GM18519 (cell line): ENCODE results near the gene GDF7.

Experiments
- ATAC-seq: cut with Tn5 transposase; IDR thresholded peaks from one replicate; pipeline ENCODE4 v1.9.1; 2021; ENCODE audit warnings: mild to moderate bottlenecking, moderate library complexity; ENCODE audit not compliant: unreplicated experiment, low FRiP score

Gene GDF7

GRCh38 chr2:20728114-20728758 lies 61.3 kb downstream of the GDF7 start:
- ATAC-seq: no peak
